Breast epithelium (tissue), 4 donors: ENCODE data around the gene CCDC27. TPM values are rescaled to one million over a fixed set of nuclear protein-coding genes. Genes with fewer than 3 reads are reported as not detected.

ENCODE experiments used
- DNase-seq, 2 donors: peaks; one replicate each; pipeline ENCODE4 v3.0.0-alpha.2; 2019; ENCODE audit warnings: low spot score in 2 of 2
- H3K27ac ChIP-seq, 2 donors: fragments of 200-600 bp; sonication (generic) in 1 of 2; one replicate each; pipeline ENCODE4 v1.5.1; 2016 to 2019; ENCODE audit warnings: mild to moderate bottlenecking in 1 of 2
- H3K27me3 ChIP-seq, 2 donors: fragments of 200-600 bp; sonication (generic) in 1 of 2; one replicate each; pipeline versions ENCODE4 v1.5.1 to v1.6.0; 2017 to 2019; ENCODE audit warnings: control low read depth in 1 of 2, mild to moderate bottlenecking in 1 of 2
- H3K36me3 ChIP-seq: fragments of 200-600 bp; one replicate; pipeline ENCODE4 v1.5.1; 2019
- H3K4me1 ChIP-seq, 2 donors: fragments of 200-600 bp; sonication (generic); one replicate each; pipeline ENCODE4 v1.5.1; 2016 to 2019; ENCODE audit warnings: control low read depth in 1 of 2
- H3K4me3 ChIP-seq, 3 donors: fragments of 200-600 bp; sonication (generic); 1 replicate in 2 of 3; 2 replicates in 1 of 3; pipeline ENCODE4 v1.5.1; 2016 to 2019; ENCODE audit warnings: mild to moderate bottlenecking in 3 of 3, moderate library complexity in 2 of 3
- H3K9me3 ChIP-seq, 2 donors: fragments of 200-600 bp; sonication (generic) in 1 of 2; one replicate each; pipeline ENCODE4 v1.5.1; 2016 to 2019; ENCODE audit warnings: control low read depth in 1 of 2
- POLR2A ChIP-seq: fragments of 450-650 bp; IDR thresholded peaks from one replicate; pipeline ENCODE4 v1.6.1; 2016; ENCODE audit warnings: antibody characterized with exemption, mild to moderate bottlenecking, moderate library complexity
- POLR2AphosphoS5 ChIP-seq, 3 donors: sonication (generic); formaldehyde crosslinking; IDR thresholded peaks; one replicate each; pipeline ENCODE4 v1.6.1; 2017; ENCODE audit warnings: antibody characterized with exemption in 3 of 3
- intact Hi-C: fragments of 100-400 bp; cut with DNase I; formaldehyde crosslinking; loops from one replicate; pipeline ENCODE4 v1.15.1; 2023; ENCODE audit warnings: low total_unique reads
- total RNA-seq, 3 donors: library from RNA; depleted of rRNA; stranded (reverse); fragments of >200 nt; gene quantifications; one replicate each; pipeline ENCODE4 v1.1.0, GENCODE V29; 2016
- TF ChIP-seq, protein P1 (sequence below), 3 donors: fragments of 450-650 bp; IDR thresholded peaks; one replicate each; pipeline ENCODE4 v1.5.1; 2016 to 2017; ENCODE audit warnings: antibody characterized with exemption in 3 of 3, mild to moderate bottlenecking in 3 of 3, moderate library complexity in 3 of 3

Gene CCDC27
- total RNA-seq, 3 donors from 2014 or later, result not detected

DNA sequence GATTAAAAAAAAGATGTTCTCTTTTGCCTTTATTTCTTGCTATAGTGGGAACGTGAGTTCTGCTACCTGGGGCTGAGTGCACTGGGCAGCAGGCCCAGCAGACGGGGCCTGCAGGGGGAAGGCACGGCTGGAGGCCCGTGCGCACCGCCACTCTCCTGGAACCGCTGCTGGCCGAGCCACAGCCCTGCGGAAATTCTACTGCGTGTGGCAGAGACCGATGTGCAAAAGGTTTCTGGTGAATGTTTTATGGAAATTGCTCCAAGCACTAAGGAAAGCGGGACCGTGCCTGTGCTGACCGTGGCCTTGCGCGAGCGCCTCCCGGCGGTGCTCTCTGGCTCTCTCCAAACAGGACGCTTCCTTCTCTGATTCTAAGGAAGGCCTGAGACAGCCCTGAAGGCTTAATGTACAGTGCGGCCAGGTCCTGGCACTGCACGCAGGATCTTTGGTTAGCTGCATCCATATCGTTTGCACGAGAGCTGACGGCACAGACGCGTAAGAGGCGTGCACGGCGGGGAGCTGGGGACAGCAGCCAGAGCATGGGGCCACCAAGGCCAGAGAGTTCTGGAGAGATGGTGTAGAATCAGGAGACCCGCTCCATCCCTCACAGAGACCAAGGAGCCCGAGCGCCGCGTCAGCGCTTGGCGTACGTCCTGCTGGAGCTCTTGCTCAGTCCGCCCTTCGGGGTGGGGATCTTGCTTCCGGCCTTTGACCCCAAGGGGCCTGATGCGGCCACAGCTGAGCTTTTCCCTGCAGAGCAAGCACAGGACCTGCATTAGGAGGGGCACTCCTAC, 62.7 kb downstream of the CCDC27 start:
- Histone ChIP-seq H3K27ac (no peak overlapping the region), H3K4me1 (no peaks in the 10 kb centered on the region), H3K27me3 (no peaks in the 10 kb centered on the region), H3K36me3 (no peaks in the 10 kb centered on the region), H3K9me3 (no peaks in the 10 kb centered on the region), H3K4me3 (no peak overlapping the region)
- intact Hi-C loops, result no loop called here
- TF ChIP-seq POLR2AphosphoS5 (IDR thresholded peaks at IDR 0.05) (no peak), POLR2A (no peak)
- TF ChIP-seq, protein P1, sequence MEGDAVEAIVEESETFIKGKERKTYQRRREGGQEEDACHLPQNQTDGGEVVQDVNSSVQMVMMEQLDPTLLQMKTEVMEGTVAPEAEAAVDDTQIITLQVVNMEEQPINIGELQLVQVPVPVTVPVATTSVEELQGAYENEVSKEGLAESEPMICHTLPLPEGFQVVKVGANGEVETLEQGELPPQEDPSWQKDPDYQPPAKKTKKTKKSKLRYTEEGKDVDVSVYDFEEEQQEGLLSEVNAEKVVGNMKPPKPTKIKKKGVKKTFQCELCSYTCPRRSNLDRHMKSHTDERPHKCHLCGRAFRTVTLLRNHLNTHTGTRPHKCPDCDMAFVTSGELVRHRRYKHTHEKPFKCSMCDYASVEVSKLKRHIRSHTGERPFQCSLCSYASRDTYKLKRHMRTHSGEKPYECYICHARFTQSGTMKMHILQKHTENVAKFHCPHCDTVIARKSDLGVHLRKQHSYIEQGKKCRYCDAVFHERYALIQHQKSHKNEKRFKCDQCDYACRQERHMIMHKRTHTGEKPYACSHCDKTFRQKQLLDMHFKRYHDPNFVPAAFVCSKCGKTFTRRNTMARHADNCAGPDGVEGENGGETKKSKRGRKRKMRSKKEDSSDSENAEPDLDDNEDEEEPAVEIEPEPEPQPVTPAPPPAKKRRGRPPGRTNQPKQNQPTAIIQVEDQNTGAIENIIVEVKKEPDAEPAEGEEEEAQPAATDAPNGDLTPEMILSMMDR (IDR thresholded peaks at IDR 0.05), result no peak
- no peak for DNase-seq

DNA sequence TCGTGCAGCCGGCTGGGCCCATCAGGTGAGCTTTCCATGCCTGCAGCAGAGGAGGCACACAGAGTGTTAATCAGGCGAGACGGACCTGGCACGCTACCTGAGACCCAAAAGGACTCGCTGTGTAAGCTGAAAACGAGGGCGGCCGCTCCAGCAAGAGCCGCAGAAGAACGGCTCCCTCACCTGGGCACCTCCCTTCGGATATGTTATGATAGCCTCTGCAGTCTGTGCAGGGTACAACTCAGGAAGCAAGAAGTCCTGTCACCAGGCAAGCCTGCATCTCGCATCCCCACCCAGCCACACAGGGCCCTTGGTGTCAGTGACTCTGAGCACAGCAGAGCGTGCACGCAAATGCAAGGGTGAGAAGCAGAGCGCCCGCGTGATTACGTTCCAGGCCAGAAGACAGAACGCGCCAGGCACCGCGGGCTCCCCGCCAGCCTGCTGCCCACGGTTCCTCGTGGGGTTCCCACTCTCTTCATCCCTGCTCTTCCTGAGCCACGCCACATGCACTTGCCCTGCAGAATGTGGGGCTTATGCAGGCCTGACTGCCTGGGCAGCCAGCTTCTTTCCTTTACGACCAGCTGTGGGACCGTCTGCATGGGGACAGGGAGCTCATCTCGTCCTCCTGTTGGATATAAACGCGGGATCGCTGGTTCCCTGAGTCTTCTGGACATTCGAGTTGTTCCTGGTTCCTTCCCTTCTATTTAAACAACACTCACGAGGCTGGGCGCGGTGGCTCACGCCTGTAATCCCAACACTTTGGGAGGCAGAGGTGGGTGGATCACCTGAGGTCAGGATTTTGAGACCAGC, 64.3 kb downstream of the CCDC27 start:
- Histone ChIP-seq H3K9me3 (no peaks in the 10 kb centered on the region), H3K27me3 (no peaks in the 10 kb centered on the region), H3K27ac (no peak overlapping the region), H3K4me3 (no peak overlapping the region), H3K36me3 (no peaks in the 10 kb centered on the region), H3K4me1 (no peaks in the 10 kb centered on the region)
- no peak for DNase-seq
- intact Hi-C loops, result no loop called here
- TF ChIP-seq POLR2A (no peak), POLR2AphosphoS5 (IDR thresholded peaks at IDR 0.05) (no peak)
- TF ChIP-seq, protein P1 (IDR thresholded peaks at IDR 0.05), result no peak

DNA sequence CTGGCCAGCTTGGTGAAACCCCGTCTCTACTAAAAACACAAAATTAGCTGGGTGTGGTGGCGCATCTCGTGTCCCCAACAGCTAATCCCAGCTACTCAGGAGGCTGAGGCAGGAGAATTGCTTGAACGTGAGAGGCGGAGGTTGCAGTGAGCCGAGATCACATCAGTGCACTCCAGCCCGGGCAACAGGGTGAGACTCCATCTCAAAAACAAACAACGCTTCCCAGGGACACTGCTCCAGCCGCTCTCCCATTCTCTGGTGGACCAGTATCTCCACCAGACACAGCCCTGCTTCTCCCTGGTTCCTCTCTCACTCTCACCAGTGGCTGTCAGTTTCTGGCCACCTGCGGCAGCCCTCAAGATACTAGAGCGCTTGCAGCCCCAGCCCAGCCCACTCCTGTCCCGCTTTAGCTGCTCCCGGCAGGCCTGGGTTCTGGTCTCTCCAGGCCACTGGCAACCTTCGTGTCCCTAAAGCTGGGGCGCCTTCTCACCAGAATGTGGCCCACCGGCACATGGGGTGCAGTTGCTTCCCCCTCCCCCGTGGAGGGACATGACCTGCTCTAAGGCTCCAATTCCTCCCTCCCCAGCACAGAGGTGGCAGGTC, 65.0 kb downstream of the CCDC27 start:
- Histone ChIP-seq H3K27me3 (no peaks in the 10 kb centered on the region), H3K27ac (no peak overlapping the region), H3K4me1 (no peaks in the 10 kb centered on the region), H3K9me3 (no peaks in the 10 kb centered on the region), H3K36me3 (no peaks in the 10 kb centered on the region), H3K4me3 (no peak overlapping the region)
- no peak for DNase-seq
- intact Hi-C loops, result no loop called here
- TF ChIP-seq POLR2AphosphoS5 (IDR thresholded peaks at IDR 0.05), result no peak
- no peak for TF ChIP-seq POLR2A
- TF ChIP-seq, protein P1 (IDR thresholded peaks at IDR 0.05), result no peak

DNA sequence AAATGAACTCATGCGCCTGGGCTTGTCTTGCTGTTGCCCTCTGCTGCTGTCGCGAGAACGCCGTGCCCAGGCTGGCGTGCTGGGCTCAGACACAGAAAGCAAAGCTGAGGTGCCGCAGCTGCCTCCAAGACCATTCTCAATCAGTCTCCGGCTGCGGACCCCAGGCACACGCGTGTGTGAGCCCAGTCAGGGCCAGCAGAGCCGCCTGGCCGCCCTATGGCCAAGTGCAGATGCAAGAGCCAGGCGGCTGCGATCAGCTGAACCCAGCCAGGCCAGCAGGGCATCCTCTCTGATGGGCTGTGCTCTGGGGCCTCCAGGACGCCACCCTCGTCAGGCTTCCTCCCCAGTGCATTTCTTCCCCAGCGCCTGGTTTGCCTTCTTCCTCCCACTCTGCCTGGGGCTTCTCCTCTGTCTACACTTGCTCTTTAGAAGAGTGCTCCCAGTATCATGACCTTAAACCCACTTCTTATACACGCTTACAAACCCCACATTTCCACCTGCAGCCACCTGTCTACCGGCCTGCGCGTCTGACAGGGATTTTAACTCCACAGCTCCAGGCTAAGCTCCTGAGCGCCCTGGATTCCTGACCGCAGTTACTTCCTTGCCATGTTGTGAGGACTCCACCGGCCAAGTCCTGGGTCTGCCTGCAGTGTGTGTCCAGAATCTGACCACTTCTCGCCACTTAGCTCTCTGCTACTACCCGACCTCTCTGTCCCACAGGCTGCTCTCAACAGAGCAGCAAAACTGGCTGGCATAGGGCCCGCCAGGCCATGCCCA, 65.8 kb downstream of the CCDC27 start:
- TF ChIP-seq, protein P1 (IDR thresholded peaks at IDR 0.05), result no peak
- TF ChIP-seq POLR2A (no peak), POLR2AphosphoS5 (IDR thresholded peaks at IDR 0.05) (no peak)
- H3K9me3 ChIP-seq, result no peaks in the 10 kb centered on the region
- no peaks in the 10 kb centered on the region for H3K36me3 ChIP-seq
- intact Hi-C loops, result no loop called here
- no peaks in the 10 kb centered on the region for H3K27me3 ChIP-seq
- H3K4me3 ChIP-seq, result no peak overlapping the region
- H3K27ac ChIP-seq, result no peak overlapping the region
- no peaks in the 10 kb centered on the region for H3K4me1 ChIP-seq
- DNase-seq, result no peak
